A549 (cell line): ENCODE measurements around the gene RERE.

Source experiments
- CBX8 ChIP-seq: fragments of 200-600 bp; sonication (generic); IDR thresholded peaks from 2 replicates; pipeline ENCODE4 v1.6.1; 2016
- CEBPB ChIP-seq, 2 experiments: fragments of >200 bp in 1 of 2; sonication (Bioruptor Twin) in 1 of 2; formaldehyde crosslinking in 1 of 2; IDR thresholded peaks; 2 replicates each; pipeline ENCODE4 v1.6.1; 2012 to 2016
- EP300 ChIP-seq, 2 experiments: fragments of >200 bp; sonication (Bioruptor Twin); formaldehyde crosslinking; IDR thresholded peaks; 2 replicates in 1 of 2; 3 replicates in 1 of 2; pipeline ENCODE4 v1.6.1; 2016 to 2017
- FOSL2 ChIP-seq, 2 experiments: fragments of 450-650 bp in 1 of 2; fragments of >200 bp in 1 of 2; sonication (Bioruptor Twin) in 1 of 2; formaldehyde crosslinking; IDR thresholded peaks; 2 replicates each; pipeline versions ENCODE4 v1.5.0 to v1.6.1; 2016 to 2020; ENCODE audit warnings: mild to moderate bottlenecking in 1 of 2, moderate library complexity in 1 of 2
- HOXB5 ChIP-seq: fragments of 250-450 bp; sonication (Bioruptor Pico); IDR thresholded peaks from 2 replicates; pipeline ENCODE4 v1.5.0; 2020; ENCODE audit warnings: mild to moderate bottlenecking, moderate library complexity
- POLR2A ChIP-seq: IDR thresholded peaks from 2 replicates; pipeline ENCODE4 v1.6.1; 2012; ENCODE audit warnings: mild to moderate bottlenecking, low read length
- RAD21 ChIP-seq, 2 experiments: fragments of >200 bp in 1 of 2; sonication (Bioruptor Twin) in 1 of 2; formaldehyde crosslinking in 1 of 2; IDR thresholded peaks in 1 of 2; conservative IDR thresholded peaks in 1 of 2; 2 replicates in 1 of 2; 3 replicates in 1 of 2; pipeline ENCODE4 v1.6.1; 2012 to 2018; ENCODE audit warnings: inconsistent platforms in 1 of 2
- TF ChIP-seq, protein P1 (sequence below): fragments of >200 bp; sonication (Bioruptor Twin); formaldehyde crosslinking; IDR thresholded peaks from 3 replicates; pipeline ENCODE4 v1.5.1; 2016
- TF ChIP-seq, protein P2 (sequence below): fragments of 250-450 bp; sonication (Bioruptor Pico); IDR thresholded peaks from 2 replicates; pipeline ENCODE4 v1.5.0; 2021; ENCODE audit warnings: mild to moderate bottlenecking, moderate library complexity, borderline replicate concordance

DNA sequence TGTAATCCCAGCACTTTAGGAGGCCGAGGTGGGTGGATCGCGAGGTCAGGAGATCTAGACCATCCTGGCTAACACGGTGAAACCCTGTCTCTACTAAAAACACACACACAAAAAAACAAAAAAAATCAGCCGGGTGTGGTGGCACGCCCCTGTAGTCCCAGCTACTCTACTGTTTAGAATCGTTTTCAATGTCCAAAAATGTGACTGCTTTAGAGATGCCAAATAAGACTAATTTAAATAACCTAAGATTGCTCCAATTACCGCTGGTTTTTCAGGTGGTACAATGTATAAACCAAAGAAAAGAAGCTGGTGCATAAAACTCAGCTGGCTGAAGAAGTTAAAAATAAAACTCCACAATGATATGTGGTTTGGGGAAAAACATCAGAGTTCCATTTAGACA lies 132.0 kb downstream of the RERE start:
- TF ChIP-seq CBX8, result no peak
- no peak for TF ChIP-seq HOXB5 (CRISPR knock-in tag)
- TF ChIP-seq POLR2A, result no peak
- TF ChIP-seq, protein P1, sequence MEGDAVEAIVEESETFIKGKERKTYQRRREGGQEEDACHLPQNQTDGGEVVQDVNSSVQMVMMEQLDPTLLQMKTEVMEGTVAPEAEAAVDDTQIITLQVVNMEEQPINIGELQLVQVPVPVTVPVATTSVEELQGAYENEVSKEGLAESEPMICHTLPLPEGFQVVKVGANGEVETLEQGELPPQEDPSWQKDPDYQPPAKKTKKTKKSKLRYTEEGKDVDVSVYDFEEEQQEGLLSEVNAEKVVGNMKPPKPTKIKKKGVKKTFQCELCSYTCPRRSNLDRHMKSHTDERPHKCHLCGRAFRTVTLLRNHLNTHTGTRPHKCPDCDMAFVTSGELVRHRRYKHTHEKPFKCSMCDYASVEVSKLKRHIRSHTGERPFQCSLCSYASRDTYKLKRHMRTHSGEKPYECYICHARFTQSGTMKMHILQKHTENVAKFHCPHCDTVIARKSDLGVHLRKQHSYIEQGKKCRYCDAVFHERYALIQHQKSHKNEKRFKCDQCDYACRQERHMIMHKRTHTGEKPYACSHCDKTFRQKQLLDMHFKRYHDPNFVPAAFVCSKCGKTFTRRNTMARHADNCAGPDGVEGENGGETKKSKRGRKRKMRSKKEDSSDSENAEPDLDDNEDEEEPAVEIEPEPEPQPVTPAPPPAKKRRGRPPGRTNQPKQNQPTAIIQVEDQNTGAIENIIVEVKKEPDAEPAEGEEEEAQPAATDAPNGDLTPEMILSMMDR, result no peak
- TF ChIP-seq, protein P2, sequence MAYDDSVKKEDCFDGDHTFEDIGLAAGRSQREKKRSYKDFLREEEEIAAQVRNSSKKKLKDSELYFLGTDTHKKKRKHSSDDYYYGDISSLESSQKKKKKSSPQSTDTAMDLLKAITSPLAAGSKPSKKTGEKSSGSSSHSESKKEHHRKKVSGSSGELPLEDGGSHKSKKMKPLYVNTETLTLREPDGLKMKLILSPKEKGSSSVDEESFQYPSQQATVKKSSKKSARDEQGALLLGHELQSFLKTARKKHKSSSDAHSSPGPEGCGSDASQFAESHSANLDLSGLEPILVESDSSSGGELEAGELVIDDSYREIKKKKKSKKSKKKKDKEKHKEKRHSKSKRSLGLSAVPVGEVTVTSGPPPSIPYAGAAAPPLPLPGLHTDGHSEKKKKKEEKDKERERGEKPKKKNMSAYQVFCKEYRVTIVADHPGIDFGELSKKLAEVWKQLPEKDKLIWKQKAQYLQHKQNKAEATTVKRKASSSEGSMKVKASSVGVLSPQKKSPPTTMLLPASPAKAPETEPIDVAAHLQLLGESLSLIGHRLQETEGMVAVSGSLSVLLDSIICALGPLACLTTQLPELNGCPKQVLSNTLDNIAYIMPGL (CRISPR knock-in tag), result no peak
- no peak for TF ChIP-seq FOSL2 (IDR thresholded peaks at IDR 0.05)
- no peak for TF ChIP-seq FOSL2 (CRISPR knock-in tag; IDR thresholded peaks at IDR 0.05)
- TF ChIP-seq RAD21 (conservative IDR thresholded peaks at IDR 0.05 in 1 of 2, IDR thresholded peaks at IDR 0.05 in 1 of 2), result no peak
- TF ChIP-seq EP300 (IDR thresholded peaks at IDR 0.05), result no peak
- TF ChIP-seq CEBPB (IDR thresholded peaks at IDR 0.05), result no peak
